A549 (cell line): Measurements from ENCODE around the gene GULP1. TPM values are rescaled to one million over a fixed set of nuclear protein-coding genes. Genes with fewer than 3 reads are reported as not detected.

Experiments
- ATAC-seq, 2 experiments: fragments of 200-7000 bp in 1 of 2; fragments of >200 bp in 1 of 2; cut with Nextera tagmentation in 1 of 2; cut with Tn5 transposase in 1 of 2; 3 replicates each; pipeline versions ENCODE4 v1.8.0 to v1.9.1; 2018 to 2020; ENCODE audit warnings: mild to moderate bottlenecking in 1 of 2, moderate library complexity in 1 of 2
- CTCF ChIA-PET: fragments of 300-600 bp; sonication (Branson Sonifier 250); formaldehyde crosslinking; extraction: SDS; loops from one replicate; lab custom pipeline; 2021; ENCODE audit warnings: antibody characterized with exemption, inconsistent platforms; lab: Yijun Ruan, JAX
- POLR2A ChIA-PET: fragments of 350-600 bp; formaldehyde crosslinking; extraction: SDS; loops from one replicate; lab custom pipeline; 2021; ENCODE audit warnings: antibody characterized with exemption, inconsistent platforms; lab: Yijun Ruan, JAX
- DNase-seq, 2 experiments: peaks; one replicate each; pipeline versions ENCODE4 v3.0.0 to v3.0.0-alpha.2; 2011 to 2016; ENCODE audit warnings: low read depth in 1 of 2, low spot score in 1 of 2
- FAIRE-seq: peaks from 2 replicates; lab custom pipeline; 2011; peaks lifted over from hg19 to GRCh38; lab: Jason Lieb, UNC
- H3K27ac ChIP-seq, 2 experiments: fragments of >200 bp; sonication (Bioruptor Twin); formaldehyde crosslinking; 3 replicates each; pipeline ENCODE4 v1.5.1; 2016 to 2017
- H3K4me1 ChIP-seq: fragments of >200 bp; sonication (Bioruptor Twin); formaldehyde crosslinking; 3 replicates; pipeline ENCODE4 v1.6.1; 2016
- H3K4me2 ChIP-seq: fragments of >200 bp; sonication (Bioruptor Twin); formaldehyde crosslinking; 3 replicates; pipeline ENCODE4 v1.6.1; 2016
- H3K4me3 ChIP-seq: fragments of >200 bp; sonication (Bioruptor Twin); formaldehyde crosslinking; 3 replicates; pipeline ENCODE4 v1.5.1; 2016
- H3K9me3 ChIP-seq: fragments of >200 bp; sonication (Bioruptor Twin); formaldehyde crosslinking; 3 replicates; pipeline ENCODE4 v1.6.1; 2016
- BHLHE40 ChIP-seq: IDR thresholded peaks from 2 replicates; pipeline ENCODE4 v1.6.1; 2012; ENCODE audit warnings: low read depth, low read length, inconsistent platforms
- CEBPB ChIP-seq, 2 experiments: fragments of >200 bp in 1 of 2; sonication (Bioruptor Twin) in 1 of 2; formaldehyde crosslinking in 1 of 2; IDR thresholded peaks; 2 replicates each; pipeline ENCODE4 v1.6.1; 2012 to 2016
- CTCF ChIP-seq: fragments of >200 bp; sonication (Bioruptor Twin); formaldehyde crosslinking; IDR thresholded peaks from 3 replicates; pipeline ENCODE4 v1.5.1; 2016
- E2F6 ChIP-seq: IDR thresholded peaks from 2 replicates; pipeline ENCODE4 v1.6.1; 2012; ENCODE audit warnings: low read depth, borderline replicate concordance
- EHMT2 ChIP-seq: fragments of 200-600 bp; sonication (generic); IDR thresholded peaks from 2 replicates; pipeline ENCODE4 v1.6.1; 2016; ENCODE audit warnings: antibody characterized with exemption, low read depth, mild to moderate bottlenecking, moderate library complexity
- ESRRA ChIP-seq: fragments of 150-350 bp; IDR thresholded peaks from 2 replicates; pipeline ENCODE4 v1.6.1; 2014; ENCODE audit warnings: mild to moderate bottlenecking, low read length, borderline replicate concordance
- FOSL2 ChIP-seq, 2 experiments: fragments of 450-650 bp in 1 of 2; fragments of >200 bp in 1 of 2; sonication (Bioruptor Twin) in 1 of 2; formaldehyde crosslinking; IDR thresholded peaks; 2 replicates each; pipeline versions ENCODE4 v1.5.0 to v1.6.1; 2016 to 2020; ENCODE audit warnings: mild to moderate bottlenecking in 1 of 2, moderate library complexity in 1 of 2
- FOXS1 ChIP-seq: fragments of 250-450 bp; sonication (Bioruptor Pico); IDR thresholded peaks from 2 replicates; pipeline ENCODE4 v1.5.0; 2020; ENCODE audit warnings: mild to moderate bottlenecking, moderate library complexity
- GATA3 ChIP-seq: IDR thresholded peaks from 2 replicates; pipeline ENCODE4 v1.6.1; 2012; ENCODE audit warnings: borderline replicate concordance
- HES2 ChIP-seq: fragments of >200 bp; sonication (Bioruptor Twin); formaldehyde crosslinking; IDR thresholded peaks from 2 replicates; pipeline ENCODE4 v1.6.1; 2016
- HMGXB4 ChIP-seq: fragments of 250-450 bp; sonication (Bioruptor Pico); IDR thresholded peaks from 2 replicates; pipeline ENCODE4 v1.5.0; 2021; ENCODE audit warnings: mild to moderate bottlenecking, moderate library complexity, borderline replicate concordance
- HOXA7 ChIP-seq: fragments of 250-450 bp; sonication (Bioruptor Pico); IDR thresholded peaks from 2 replicates; pipeline ENCODE4 v1.5.0; 2020; ENCODE audit warnings: mild to moderate bottlenecking, moderate library complexity
- HOXB5 ChIP-seq: fragments of 250-450 bp; sonication (Bioruptor Pico); IDR thresholded peaks from 2 replicates; pipeline ENCODE4 v1.5.0; 2020; ENCODE audit warnings: mild to moderate bottlenecking, moderate library complexity
- JUN ChIP-seq, 2 experiments: fragments of >200 bp; sonication (Bioruptor Twin); formaldehyde crosslinking; IDR thresholded peaks; 2 replicates in 1 of 2; 3 replicates in 1 of 2; pipeline ENCODE4 v1.6.1; 2016 to 2017
- JUNB ChIP-seq: fragments of >200 bp; sonication (Bioruptor Twin); formaldehyde crosslinking; IDR thresholded peaks from 2 replicates; pipeline ENCODE4 v1.6.1; 2016
- KDM5A ChIP-seq: fragments of 200-600 bp; sonication (generic); IDR thresholded peaks from 2 replicates; pipeline ENCODE4 v1.6.1; 2016; ENCODE audit warnings: antibody characterized with exemption, mild to moderate bottlenecking
- NFE2L2 ChIP-seq: fragments of 150-350 bp; conservative IDR thresholded peaks from 2 replicates; pipeline ENCODE4 v1.6.1; 2014; ENCODE audit warnings: low read length
- NPAS2 ChIP-seq: fragments of 250-450 bp; sonication (Bioruptor Pico); IDR thresholded peaks from 2 replicates; pipeline ENCODE4 v1.8.0; 2022; ENCODE audit warnings: mild to moderate bottlenecking, moderate library complexity, borderline replicate concordance
- NR3C1 ChIP-seq: fragments of >200 bp; sonication (Bioruptor Twin); formaldehyde crosslinking; IDR thresholded peaks from 3 replicates; pipeline ENCODE4 v1.6.1; 2017
- RAD21 ChIP-seq, 2 experiments: fragments of >200 bp in 1 of 2; sonication (Bioruptor Twin) in 1 of 2; formaldehyde crosslinking in 1 of 2; IDR thresholded peaks in 1 of 2; conservative IDR thresholded peaks in 1 of 2; 2 replicates in 1 of 2; 3 replicates in 1 of 2; pipeline ENCODE4 v1.6.1; 2012 to 2018; ENCODE audit warnings: inconsistent platforms in 1 of 2
- RFX5 ChIP-seq: fragments of 450-650 bp; IDR thresholded peaks from 2 replicates; pipeline ENCODE4 v1.7.1; 2014; ENCODE audit warnings: antibody characterized with exemption, mild to moderate bottlenecking, moderate library complexity
- SMC3 ChIP-seq: fragments of >200 bp; sonication (Bioruptor Twin); formaldehyde crosslinking; IDR thresholded peaks from 3 replicates; pipeline ENCODE4 v1.6.1; 2018; ENCODE audit warnings: inconsistent platforms
- TP53 ChIP-seq: fragments of 250-450 bp; sonication (Bioruptor Pico); IDR thresholded peaks from 2 replicates; pipeline ENCODE4 v1.5.0; 2021; ENCODE audit warnings: mild to moderate bottlenecking, moderate library complexity
- ZNF302 ChIP-seq: fragments of 250-450 bp; sonication (Bioruptor Pico); IDR thresholded peaks from 2 replicates; pipeline ENCODE4 v1.9.0; 2021; ENCODE audit warnings: inconsistent platforms, mild to moderate bottlenecking, moderate library complexity
- ZSCAN20 ChIP-seq: fragments of 250-450 bp; sonication (Bioruptor Pico); IDR thresholded peaks from 2 replicates; pipeline ENCODE4 v1.8.0; 2022; ENCODE audit warnings: mild to moderate bottlenecking, moderate library complexity
- WGBS: methylation state at CpG from one replicate; pipeline ENCODE4 v1.1.6; 2017; ENCODE audit errors: missing lambda C conversion rate; 5-methylcytosine and 5-hydroxymethylcytosine counted together
- polyA plus RNA-seq, 4 experiments: library from polyadenylated mRNA; depleted of rRNA in 3 of 4; stranded (reverse); fragments of >200 nt; fragmentation: RNase III in 1 of 4; extraction: RNeasy Plus Mini Kit Qiagen cat#74134 plus additional on column Dnase treatment in 1 of 4; gene quantifications; 2 replicates in 3 of 4; 3 replicates in 1 of 4; pipeline ENCODE4 v1.2.3, GENCODE V29; 2011 to 2017

GULP1 gene
- polyA plus RNA-seq, 2 of the 4 experiments (the other 2 are of a cell fraction), result 30.7 to 89.2 TPM

- Histone ChIP-seq H3K4me2 (peak overlapping the region; percentile 15; the same call in 1 of the 3 replicates), H3K9me3 (peaks cover 10% of the 10 kb centered on the region), H3K4me1 (peaks cover 25% of the 10 kb centered on the region), H3K4me3 (no peak overlapping the region), H3K27ac (no peak overlapping the region)
- ChIA-PET POLR2A (no interaction called here), CTCF (no interaction called here)
- TF ChIP-seq CEBPB (IDR thresholded peaks at IDR 0.05) (no peak), HOXA7 (CRISPR knock-in tag) (no peak), ZNF302 (CRISPR knock-in tag) (no peak), RFX5 (no peak), GATA3 (no peak), TP53 (CRISPR knock-in tag) (no peak)
- FAIRE-seq, result no peak
- ATAC-seq, result no peak
- no peak for DNase-seq
- 94% methylated on average over 3 of the region's 3 CpGs for WGBS
These were observed 88.1 kb downstream of the GULP1 start for GRCh38 chr2:188379748-188380147.

- POLR2A ChIA-PET, result no interaction called here
- no peak for ATAC-seq
- Histone ChIP-seq H3K4me2 (peak overlapping the region; percentile 15; the same call in 1 of the 3 replicates), H3K9me3 (peaks cover 16% of the 10 kb centered on the region), H3K4me1 (peaks cover 25% of the 10 kb centered on the region), H3K27ac (no peak overlapping the region), H3K4me3 (no peak overlapping the region)
- no peak for DNase-seq
- TF ChIP-seq ZSCAN20 (CRISPR knock-in tag), result no peak
- no peak for TF ChIP-seq E2F6
- no peak for TF ChIP-seq NR3C1
- no peak for TF ChIP-seq NFE2L2
- TF ChIP-seq KDM5A, result no peak
- TF ChIP-seq RFX5, result no peak
- TF ChIP-seq TP53 (CRISPR knock-in tag), result no peak
- TF ChIP-seq BHLHE40, result no peak
- no peak for TF ChIP-seq HES2
- TF ChIP-seq RAD21 (conservative IDR thresholded peaks at IDR 0.05 in 1 of 2, IDR thresholded peaks at IDR 0.05 in 1 of 2), result no peak
- TF ChIP-seq HOXB5 (CRISPR knock-in tag), result no peak
- TF ChIP-seq FOSL2 (IDR thresholded peaks at IDR 0.05), result no peak
- TF ChIP-seq FOSL2 (CRISPR knock-in tag; IDR thresholded peaks at IDR 0.05), result no peak
- no peak for TF ChIP-seq JUN (IDR thresholded peaks at IDR 0.05)
- TF ChIP-seq NPAS2 (CRISPR knock-in tag), result no peak
- 46% methylated on average over 2 of the region's 2 CpGs for WGBS
- no peak for FAIRE-seq
- CTCF ChIA-PET, result no interaction called here
These were observed 88.6 kb downstream of the GULP1 start for GRCh38 chr2:188380280-188380679.

- 19% methylated on average over 1 of the region's 1 CpG for WGBS
- peak in 1 of 2 experiments; percentile 33; a peak in 2 of 4 replicates for TF ChIP-seq CEBPB (IDR thresholded peaks at IDR 0.05)
- no peak for TF ChIP-seq FOXS1 (CRISPR knock-in tag)
- TF ChIP-seq EHMT2, result no peak
- TF ChIP-seq KDM5A, result no peak
- no peak for TF ChIP-seq HMGXB4 (CRISPR knock-in tag)
- peak; percentile 36; the same call in 1 of the 2 replicates for TF ChIP-seq GATA3
- TF ChIP-seq ESRRA, result no peak
- no peak for TF ChIP-seq FOSL2 (IDR thresholded peaks at IDR 0.05)
- peak; percentile 79 for TF ChIP-seq FOSL2 (CRISPR knock-in tag; IDR thresholded peaks at IDR 0.05)
- peak; percentile 18; the same call in 1 of the 3 replicates for TF ChIP-seq SMC3
- no peak for TF ChIP-seq CTCF
- no peak for TF ChIP-seq NFE2L2
- TF ChIP-seq JUNB, result peak; percentile 54; the same call in 1 of the 2 replicates
- peak overlapping the region in 1 of 2 experiments; percentile 81; a peak in 1 of 6 replicates for H3K27ac ChIP-seq
- H3K9me3 ChIP-seq, result peaks cover 27% of the 10 kb centered on the region
- peak; percentile 3 to 64 for DNase-seq
- ATAC-seq, result peak; percentile 80 to 86
- ChIA-PET CTCF (no interaction called here), POLR2A (no interaction called here)
- H3K4me1 ChIP-seq, result peaks cover 25% of the 10 kb centered on the region
- peak overlapping the region; percentile 48 for H3K4me2 ChIP-seq
- FAIRE-seq, result no peak
- H3K4me3 ChIP-seq, result no peak overlapping the region
These were observed 89.9 kb downstream of the GULP1 start for GRCh38 chr2:188381614-188382013.
